ENCODE measurements around the gene ARSG.
"Not testable (repeated sequence)": the region's sequence is repeated elsewhere in the genome, so short reads cannot be mapped to it uniquely, and the experiment has no call there.

- TF ChIP-seq ZNF274 (CRISPR knock-in tag; IDR thresholded peaks at IDR 0.05); POLR2A (IDR thresholded peaks at IDR 0.05; ENCODE audit: insufficient read depth in 1 of 2, low read depth in 2 of 2, low read length in 2 of 2): not testable (repeated sequence)
Measured at GRCh38 chr17:68265833-68266232, 25.5 kb upstream of the ARSG start.
